ENCODE measurements around the gene CCDC154. TPM values are rescaled to one million over a fixed set of nuclear protein-coding genes. Genes with fewer than 3 reads are reported as not detected.

Gene CCDC154
- total RNA-seq, 6 donors from 2014 or later: 0.30 to 5.4 (median 2.9) TPM; not detected in 1

GRCh38 chr16:1430214-1430758, 14.1 kb downstream of the CCDC154 start:
- ATAC-seq (ENCODE audit: low FRiP score in 2 of 2) (no peak), DNase-seq (no peak)
- H3K36me3 ChIP-seq: no peaks in the 10 kb centered on the region
- no peak overlapping the region for H3K27ac ChIP-seq
- H3K4me3 ChIP-seq: no peak overlapping the region
- WGBS, 2 donors: 60 to 81% methylated on average over 3 to 14 of the region's 14 CpGs
- H3K4me1 ChIP-seq: peaks cover 0 to 8% (median 2%) of the 10 kb centered on the region in 4 donors
- peaks cover 0 to 5% (median 0%) of the 10 kb centered on the region in 4 donors for H3K27me3 ChIP-seq
- no peaks in the 10 kb centered on the region for H3K9me3 ChIP-seq
- TF ChIP-seq EP300 (IDR thresholded peaks at IDR 0.05) (no peak), POLR2A (IDR thresholded peaks at IDR 0.05) (no peak), POLR2AphosphoS5 (IDR thresholded peaks at IDR 0.05) (no peak), CTCF (IDR thresholded peaks at IDR 0.05) (no peak)

GRCh38 chr16:1429631-1430030, 14.7 kb downstream of the CCDC154 start:
- TF ChIP-seq POLR2A (IDR thresholded peaks at IDR 0.05): no peak
- TF ChIP-seq CTCF (IDR thresholded peaks at IDR 0.05): no peak
- TF ChIP-seq POLR2AphosphoS5 (IDR thresholded peaks at IDR 0.05): no peak
- TF ChIP-seq EP300 (IDR thresholded peaks at IDR 0.05): no peak
- WGBS, 2 donors: 87 to 92% methylated on average over 10 to 13 of the region's 13 CpGs
- H3K4me3 ChIP-seq: no peak overlapping the region
- H3K27ac ChIP-seq: no peak overlapping the region
- no peaks in the 10 kb centered on the region for H3K36me3 ChIP-seq
- peaks cover 0 to 8% (median 2%) of the 10 kb centered on the region in 4 donors for H3K4me1 ChIP-seq
- ATAC-seq (ENCODE audit: low FRiP score in 2 of 2): no peak
- DNase-seq: peak in 1 of 2 donors; percentile 66
- peaks cover 0 to 5% (median 0%) of the 10 kb centered on the region in 4 donors for H3K27me3 ChIP-seq
- H3K9me3 ChIP-seq: no peaks in the 10 kb centered on the region

- H3K36me3 ChIP-seq: no peaks in the 10 kb centered on the region
- peaks cover 0 to 5% (median 0%) of the 10 kb centered on the region in 4 donors for H3K27me3 ChIP-seq
- DNase-seq (peak in 1 of 2 donors; percentile 73), ATAC-seq (ENCODE audit: low FRiP score in 2 of 2) (no peak)
- H3K9me3 ChIP-seq: no peaks in the 10 kb centered on the region
- TF ChIP-seq POLR2AphosphoS5 (IDR thresholded peaks at IDR 0.05): no peak
- TF ChIP-seq CTCF (IDR thresholded peaks at IDR 0.05): no peak
- TF ChIP-seq EP300 (IDR thresholded peaks at IDR 0.05): no peak
- no peak for TF ChIP-seq POLR2A (IDR thresholded peaks at IDR 0.05)
- H3K4me1 ChIP-seq: peaks cover 0 to 8% (median 2%) of the 10 kb centered on the region in 4 donors
- no peak overlapping the region for H3K27ac ChIP-seq
- 67 to 89% methylated on average over 3 to 6 of the region's 11 CpGs for WGBS, 2 donors
- H3K4me3 ChIP-seq: no peak overlapping the region
Observed at GRCh38 chr16:1429012-1429411, 15.3 kb downstream of the CCDC154 start.

- Histone ChIP-seq H3K27me3 (peaks cover 0 to 5% (median 0%) of the 10 kb centered on the region in 4 donors), H3K9me3 (no peaks in the 10 kb centered on the region), H3K36me3 (no peaks in the 10 kb centered on the region), H3K4me3 (peak overlapping the region in 1 of 4 donors; percentile 36), H3K4me1 (peaks cover 0 to 8% (median 2%) of the 10 kb centered on the region in 4 donors), H3K27ac (no peak overlapping the region)
- 42 to 48% methylated on average over 3 to 5 of the region's 21 CpGs for WGBS, 2 donors
- DNase-seq (peak in 1 of 2 donors; percentile 87), ATAC-seq (ENCODE audit: low FRiP score in 2 of 2) (peak in 1 of 2 donors; percentile 39)
- TF ChIP-seq POLR2AphosphoS5 (IDR thresholded peaks at IDR 0.05) (no peak), CTCF (IDR thresholded peaks at IDR 0.05) (peak in 4 of 6 experiments; percentile 17 to 52 (median 28)), EP300 (IDR thresholded peaks at IDR 0.05) (no peak), POLR2A (IDR thresholded peaks at IDR 0.05) (no peak)
Observed at GRCh38 chr16:1428511-1428910, 15.8 kb downstream of the CCDC154 start.
